ENCODE data around the gene LRIG1. TPM values are rescaled to one million over a fixed set of nuclear protein-coding genes. Genes with fewer than 3 reads are reported as not detected.

Gene LRIG1
- total and polyA plus RNA-seq, 7 experiments from 2014 or later = 14.5 to 46.3 (median 34.4) TPM

GRCh38 chr3:66444146-66444644 lies 56.6 kb downstream of the LRIG1 start:
- Mint-ChIP-seq H3K36me3 (peaks cover 0 to 35% (median 0%) of the 10 kb centered on the region in 5 donors), H3K4me1 (peaks cover 10 to 30% (median 22%) of the 10 kb centered on the region in 7 donors), H3K9me3 (no peaks in the 10 kb centered on the region), H3K27me3 (no peaks in the 10 kb centered on the region), H3K27ac (no peak overlapping the region), H3K4me3 (no peak overlapping the region)
- DNase-seq (no peak), ATAC-seq (no peak)
- Histone ChIP-seq H3K36me3 (ENCODE audit: control insufficient read depth in 2 of 3, insufficient read depth in 3 of 3, low read length in 3 of 3) (no peaks in the 10 kb centered on the region), H3K9me3 (ENCODE audit: control insufficient read depth in 2 of 3, low read length in 3 of 3) (no peaks in the 10 kb centered on the region), H3K4me3 (ENCODE audit: low read length) (no peak overlapping the region), H3K27ac (ENCODE audit: low read depth, low read length) (no peak overlapping the region), H3K4me1 (ENCODE audit: control insufficient read depth in 2 of 2, insufficient read depth in 2 of 2, low read length in 2 of 2) (peaks cover 7% of the 10 kb centered on the region in 2 donors), H3K27me3 (ENCODE audit: control insufficient read depth in 2 of 2, insufficient read depth in 2 of 2, low read length in 2 of 2) (no peaks in the 10 kb centered on the region)
- POLR2A ChIA-PET = no interaction called here
- intact Hi-C loops (cut with micrococcal nuclease) = no loop called here
- CTCF ChIA-PET = no interaction called here

DNA sequence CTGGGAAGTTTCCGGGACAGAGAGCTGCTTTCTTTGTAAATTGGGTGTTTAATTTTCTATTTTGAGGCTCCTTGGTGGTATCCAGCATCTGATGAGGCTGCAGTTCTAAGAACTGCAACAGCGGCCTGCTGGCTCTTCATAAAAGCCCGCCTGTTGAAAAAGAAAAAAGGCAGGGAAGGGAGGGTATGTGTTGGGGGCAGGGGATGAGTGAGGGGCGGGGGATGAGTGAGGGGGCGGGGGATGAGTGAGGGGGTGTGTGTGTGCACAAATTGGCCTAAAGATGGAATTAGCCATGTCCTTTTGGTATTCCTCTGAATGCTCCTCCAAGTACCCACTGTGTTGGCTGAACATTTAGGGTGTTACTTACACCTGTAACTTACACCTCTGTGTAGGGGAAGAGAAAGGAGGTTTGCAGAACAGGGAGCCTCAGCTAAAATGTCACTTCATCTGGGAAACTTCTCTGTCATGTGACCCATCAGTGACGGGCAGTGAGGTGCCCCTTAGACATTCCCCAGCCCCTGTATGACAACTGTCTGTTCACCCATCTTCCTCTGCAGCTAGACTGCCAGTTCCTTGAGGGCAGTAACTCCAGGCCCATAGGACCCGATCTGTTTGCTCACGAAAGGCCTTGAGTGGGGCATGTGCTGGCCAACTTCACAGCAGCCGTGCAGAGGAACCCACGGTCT lies 57.6 kb downstream of the LRIG1 start:
- ATAC-seq = no peak

GRCh38 chr3:66442254-66443117 lies 58.3 kb downstream of the LRIG1 start:
- Mint-ChIP-seq H3K4me1 (peaks cover 10 to 36% (median 24%) of the 10 kb centered on the region in 7 donors), H3K27me3 (no peaks in the 10 kb centered on the region), H3K4me3 (no peak overlapping the region), H3K36me3 (peaks cover 0 to 29% (median 3%) of the 10 kb centered on the region in 5 donors), H3K9me3 (no peaks in the 10 kb centered on the region), H3K27ac (peak overlapping the region in 1 of 9 donors; percentile 9)
- Histone ChIP-seq H3K27me3 (ENCODE audit: control insufficient read depth in 2 of 2, insufficient read depth in 2 of 2, low read length in 2 of 2) (no peaks in the 10 kb centered on the region), H3K9me3 (ENCODE audit: control insufficient read depth in 2 of 3, low read length in 3 of 3) (no peaks in the 10 kb centered on the region), H3K4me1 (ENCODE audit: control insufficient read depth in 2 of 2, insufficient read depth in 2 of 2, low read length in 2 of 2) (peaks cover 7% of the 10 kb centered on the region in 2 donors), H3K36me3 (ENCODE audit: control insufficient read depth in 2 of 3, insufficient read depth in 3 of 3, low read length in 3 of 3) (no peaks in the 10 kb centered on the region), H3K27ac (ENCODE audit: low read depth, low read length) (no peak overlapping the region), H3K4me3 (ENCODE audit: low read length) (no peak overlapping the region)
- no peak for DNase-seq
- no peak for ATAC-seq
- ChIA-PET CTCF (interaction anchor here (0.8 kb wide), 1 partner anchor 48 kb away, joined by 3 read pairs; no protein-coding TSS in a partner anchor), POLR2A (interaction anchor here (0.6 kb wide), 1 partner anchor 32 kb away, joined by 3 read pairs; no protein-coding TSS in a partner anchor)
- intact Hi-C loops (cut with micrococcal nuclease) = no loop called here

More for the DNA sequence above, 57.6 kb downstream of the LRIG1 start:
- ChIA-PET POLR2A (interaction anchor here (0.6 kb wide), 1 partner anchor 32 kb away, joined by 3 read pairs; no protein-coding TSS in a partner anchor), CTCF (no interaction called here)
- no peaks in the 10 kb centered on the region for H3K36me3 ChIP-seq (ENCODE audit: control insufficient read depth in 2 of 3, insufficient read depth in 3 of 3, low read length in 3 of 3)
- Mint-ChIP-seq H3K27me3 (no peaks in the 10 kb centered on the region), H3K9me3 (no peaks in the 10 kb centered on the region), H3K4me1 (peaks cover 10 to 34% (median 22%) of the 10 kb centered on the region in 7 donors), H3K4me3 (no peak overlapping the region), H3K36me3 (peaks cover 0 to 30% (median 2%) of the 10 kb centered on the region in 5 donors), H3K27ac (no peak overlapping the region)
- H3K4me3 ChIP-seq (ENCODE audit: low read length) = no peak overlapping the region
- H3K9me3 ChIP-seq (ENCODE audit: control insufficient read depth in 2 of 3, low read length in 3 of 3) = no peaks in the 10 kb centered on the region
- peaks cover 7% of the 10 kb centered on the region in 2 donors for H3K4me1 ChIP-seq (ENCODE audit: control insufficient read depth in 2 of 2, insufficient read depth in 2 of 2, low read length in 2 of 2)
- H3K27ac ChIP-seq (ENCODE audit: low read depth, low read length) = no peak overlapping the region
- H3K27me3 ChIP-seq (ENCODE audit: control insufficient read depth in 2 of 2, insufficient read depth in 2 of 2, low read length in 2 of 2) = no peaks in the 10 kb centered on the region
- intact Hi-C loops (cut with micrococcal nuclease) = no loop called here
- no peak for DNase-seq

- H3K27ac Mint-ChIP-seq = no peak overlapping the region
- H3K27me3 Mint-ChIP-seq = no peaks in the 10 kb centered on the region
- peaks cover 0 to 27% (median 3%) of the 10 kb centered on the region in 5 donors for H3K36me3 Mint-ChIP-seq
Measured at GRCh38 chr3:66441692-66442091, 59.1 kb downstream of the LRIG1 start.

DNA sequence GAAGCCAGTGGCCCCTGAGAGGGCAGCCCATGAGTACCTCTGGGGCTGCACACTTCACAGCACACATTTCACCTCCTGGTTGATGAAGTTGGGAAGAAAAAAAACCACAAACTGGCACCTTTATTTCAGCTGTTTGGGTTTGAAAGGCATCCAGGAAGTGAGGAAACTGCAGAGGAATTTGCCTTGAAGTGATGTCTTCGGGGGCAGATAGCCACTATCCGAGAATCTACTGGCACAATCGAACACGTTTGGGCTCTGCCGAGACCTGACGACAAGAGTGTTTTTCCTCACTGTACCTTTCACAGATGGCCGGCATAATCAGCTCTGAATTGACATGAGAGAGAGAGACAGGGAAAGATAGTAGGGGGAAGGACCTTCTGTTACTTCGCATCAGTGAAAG lies 59.7 kb downstream of the LRIG1 start:
- Mint-ChIP-seq H3K36me3 (peaks cover 0 to 27% (median 4%) of the 10 kb centered on the region in 5 donors), H3K9me3 (no peaks in the 10 kb centered on the region), H3K4me3 (no peak overlapping the region), H3K4me1 (peaks cover 20 to 48% (median 32%) of the 10 kb centered on the region in 7 donors), H3K27ac (no peak overlapping the region), H3K27me3 (no peaks in the 10 kb centered on the region)
- CTCF ChIA-PET = no interaction called here
- Histone ChIP-seq H3K27me3 (ENCODE audit: control insufficient read depth in 2 of 2, insufficient read depth in 2 of 2, low read length in 2 of 2) (no peaks in the 10 kb centered on the region), H3K4me1 (ENCODE audit: control insufficient read depth in 2 of 2, insufficient read depth in 2 of 2, low read length in 2 of 2) (peaks cover 7% of the 10 kb centered on the region in 2 donors), H3K4me3 (ENCODE audit: low read length) (no peak overlapping the region), H3K9me3 (ENCODE audit: control insufficient read depth in 2 of 3, low read length in 3 of 3) (no peaks in the 10 kb centered on the region), H3K36me3 (ENCODE audit: control insufficient read depth in 2 of 3, insufficient read depth in 3 of 3, low read length in 3 of 3) (no peaks in the 10 kb centered on the region), H3K27ac (ENCODE audit: low read depth, low read length) (no peak overlapping the region)
- ATAC-seq (no peak), DNase-seq (no peak)
- intact Hi-C loops (cut with micrococcal nuclease) = no loop called here
- POLR2A ChIA-PET = interaction anchor here (0.6 to 0.7 kb wide), 2 partner anchors 23 to 50 kb away, joined by 5 to 6 read pairs; no protein-coding TSS in a partner anchor

More at GRCh38 chr3:66441692-66442091, 59.1 kb downstream of the LRIG1 start:
- DNase-seq = no peak
- Histone ChIP-seq H3K27me3 (ENCODE audit: control insufficient read depth in 2 of 2, insufficient read depth in 2 of 2, low read length in 2 of 2) (no peaks in the 10 kb centered on the region), H3K36me3 (ENCODE audit: control insufficient read depth in 2 of 3, insufficient read depth in 3 of 3, low read length in 3 of 3) (no peaks in the 10 kb centered on the region), H3K9me3 (ENCODE audit: control insufficient read depth in 2 of 3, low read length in 3 of 3) (no peaks in the 10 kb centered on the region), H3K4me1 (ENCODE audit: control insufficient read depth in 2 of 2, insufficient read depth in 2 of 2, low read length in 2 of 2) (peaks cover 7% of the 10 kb centered on the region in 2 donors), H3K27ac (ENCODE audit: low read depth, low read length) (no peak overlapping the region), H3K4me3 (ENCODE audit: low read length) (no peak overlapping the region)
- CTCF ChIA-PET = no interaction called here
- POLR2A ChIA-PET = no interaction called here
- intact Hi-C loops (cut with micrococcal nuclease) = no loop called here
- H3K9me3 Mint-ChIP-seq = no peaks in the 10 kb centered on the region
- H3K4me1 Mint-ChIP-seq = peaks cover 14 to 43% (median 27%) of the 10 kb centered on the region in 7 donors
- no peak overlapping the region for H3K4me3 Mint-ChIP-seq
- ATAC-seq = no peak

DNA sequence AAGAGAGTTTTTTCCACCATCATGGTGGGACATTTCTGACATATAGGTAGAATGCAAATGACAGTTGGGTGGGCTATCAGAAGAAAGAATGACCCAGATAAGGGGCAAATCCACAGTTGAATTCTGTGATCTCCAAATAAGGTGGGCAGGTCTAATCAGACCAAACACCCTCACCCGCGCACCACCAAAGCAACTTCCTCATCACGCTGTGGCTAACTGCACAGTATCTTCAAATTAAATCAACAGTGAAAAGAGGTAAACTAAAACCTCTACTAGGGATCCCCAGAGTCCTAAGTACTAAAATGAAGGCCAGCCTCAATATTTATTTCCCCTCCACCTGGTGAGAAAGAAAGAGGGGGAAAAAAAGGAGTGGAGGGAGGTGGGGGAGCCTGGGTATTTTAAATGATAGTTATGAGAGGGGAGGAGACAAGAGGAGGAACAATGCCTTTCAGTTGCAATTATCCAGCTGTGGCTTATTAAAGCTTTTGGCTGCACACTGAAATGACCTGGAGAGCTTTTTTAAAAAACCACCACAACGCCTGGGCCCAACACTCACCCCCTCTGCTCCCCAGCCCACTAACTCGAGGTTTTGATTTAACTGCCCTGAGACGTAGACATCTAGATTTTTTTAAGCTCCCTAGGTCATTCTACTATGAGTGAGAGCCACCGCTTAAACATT lies 61.0 kb downstream of the LRIG1 start:
- Histone ChIP-seq H3K4me1 (ENCODE audit: control insufficient read depth in 2 of 2, insufficient read depth in 2 of 2, low read length in 2 of 2) (peaks cover 7% of the 10 kb centered on the region in 2 donors), H3K4me3 (ENCODE audit: low read length) (no peak overlapping the region), H3K9me3 (ENCODE audit: control insufficient read depth in 2 of 3, low read length in 3 of 3) (no peaks in the 10 kb centered on the region), H3K36me3 (ENCODE audit: control insufficient read depth in 2 of 3, insufficient read depth in 3 of 3, low read length in 3 of 3) (no peaks in the 10 kb centered on the region), H3K27ac (ENCODE audit: low read depth, low read length) (no peak overlapping the region), H3K27me3 (ENCODE audit: control insufficient read depth in 2 of 2, insufficient read depth in 2 of 2, low read length in 2 of 2) (no peaks in the 10 kb centered on the region)
- DNase-seq (no peak), ATAC-seq (peak; percentile 26)
- ChIA-PET CTCF (no interaction called here), POLR2A (no interaction called here)
- H3K9me3 Mint-ChIP-seq = no peaks in the 10 kb centered on the region
- intact Hi-C loops (cut with micrococcal nuclease) = no loop called here
- H3K27ac Mint-ChIP-seq = no peak overlapping the region
- H3K36me3 Mint-ChIP-seq = peaks cover 0 to 28% (median 4%) of the 10 kb centered on the region in 5 donors
- no peak overlapping the region for H3K4me3 Mint-ChIP-seq
- H3K27me3 Mint-ChIP-seq = no peaks in the 10 kb centered on the region
- peaks cover 24 to 50% (median 36%) of the 10 kb centered on the region in 7 donors for H3K4me1 Mint-ChIP-seq
